C4-2B (cell line): ENCODE measurements around the gene EGFL8.

Experiments
- CTCF ChIP-seq: fragments of 450-650 bp; conservative IDR thresholded peaks from 2 replicates; pipeline ENCODE4 v1.5.1; 2017; ENCODE audit warnings: mild to moderate bottlenecking
- ZFX ChIP-seq: fragments of 450-650 bp; IDR thresholded peaks from 2 replicates; pipeline ENCODE4 v1.6.1; 2017

- TF ChIP-seq CTCF, result no peak
- TF ChIP-seq ZFX, result no peak
Measured at GRCh38 chr6:32196682-32197616, 32.6 kb downstream of the EGFL8 start.
